K562 (cell line): ENCODE data around the gene VSIG2. TPM values are rescaled to one million over a fixed set of nuclear protein-coding genes. Genes with fewer than 3 reads are reported as not detected.

Experiments used
- ELF1 ChIP-seq: fragments of 200-800 bp; sonication (Bioruptor generic); IDR thresholded peaks from 2 replicates; pipeline ENCODE4 v1.6.1; 2016; ENCODE audit warnings: missing genetic modification characterization, missing compliant biosample characterization
- HEY1 ChIP-seq: fragments of 250-450 bp; sonication (Bioruptor Pico); IDR thresholded peaks from 2 replicates; pipeline ENCODE4 v1.5.0; 2020; ENCODE audit warnings: mild to moderate bottlenecking, moderate library complexity, borderline replicate concordance
- HNRNPUL1 ChIP-seq: fragments of 200-400 bp; formaldehyde crosslinking; IDR thresholded peaks from 2 replicates; pipeline ENCODE4 v1.6.1; 2017; ENCODE audit warnings: low read length
- MIER1 ChIP-seq: fragments of 450-650 bp; IDR thresholded peaks from 2 replicates; pipeline ENCODE4 v1.6.1; 2016; ENCODE audit warnings: antibody characterized with exemption, mild to moderate bottlenecking, low read depth
- SUPT5H ChIP-seq: fragments of 450-650 bp; IDR thresholded peaks from 2 replicates; pipeline ENCODE4 v1.6.1; 2016
- TAF7 ChIP-seq: fragments of 450-650 bp; IDR thresholded peaks from 2 replicates; pipeline ENCODE4 v1.6.1; 2016; ENCODE audit warnings: missing genetic modification characterization, missing compliant biosample characterization
- ZSCAN32 ChIP-seq: fragments of 450-650 bp; formaldehyde crosslinking; IDR thresholded peaks from 2 replicates; pipeline ENCODE4 v1.4.0; 2020; ENCODE audit warnings: mild to moderate bottlenecking, moderate library complexity
- polyA plus RNA-seq, 8 experiments: library from polyadenylated mRNA; depleted of rRNA in 4 of 8; stranded (reverse) in 5 of 8; unstranded in 3 of 8; fragments of >200 nt; fragmentation: Nextera tagmentation in 2 of 8; fragmentation: Illumina TruSeq in 1 of 8; extraction: Ambion mirVana in 2 of 8; extraction: Trizol in 1 of 8; gene quantifications; 2 replicates each; pipeline versions ENCODE4 v1.2.1 to v1.2.3, GENCODE V29; 2011 to 2014; ENCODE audit warnings: inconsistent platforms in 1 of 8, missing spikeins in 1 of 8
- total RNA-seq, 7 experiments: library from RNA; depleted of rRNA in 6 of 7; stranded (reverse); fragments of >200 nt in 6 of 7; fragmentation: Illumina TruSeq in 2 of 7; extraction: Trizol in 2 of 7; gene quantifications; 2 replicates each; pipeline versions ENCODE4 v1.2.1 to v1.2.3, GENCODE V29; 2011 to 2021; ENCODE audit warnings: low replicate concordance in 1 of 7
- TF ChIP-seq, protein P1 (sequence below): sonication (generic); formaldehyde crosslinking; IDR thresholded peaks from 2 replicates; pipeline ENCODE4 v1.9.0; 2022; ENCODE audit warnings: mild to moderate bottlenecking, missing genetic modification reagents
- TF ChIP-seq, protein P2 (sequence below): IDR thresholded peaks from 3 replicates; pipeline ENCODE4 v1.6.1; 2011; ENCODE audit warnings: borderline replicate concordance, mild to moderate bottlenecking, moderate library complexity; ENCODE audit not compliant: insufficient read length; ENCODE audit errors: extremely low read depth

VSIG2 gene
- total and polyA plus RNA-seq, 9 of the 15 experiments (the other 6 are each of a cell fraction or from before 2014, with no cell fraction given): not detected

DNA sequence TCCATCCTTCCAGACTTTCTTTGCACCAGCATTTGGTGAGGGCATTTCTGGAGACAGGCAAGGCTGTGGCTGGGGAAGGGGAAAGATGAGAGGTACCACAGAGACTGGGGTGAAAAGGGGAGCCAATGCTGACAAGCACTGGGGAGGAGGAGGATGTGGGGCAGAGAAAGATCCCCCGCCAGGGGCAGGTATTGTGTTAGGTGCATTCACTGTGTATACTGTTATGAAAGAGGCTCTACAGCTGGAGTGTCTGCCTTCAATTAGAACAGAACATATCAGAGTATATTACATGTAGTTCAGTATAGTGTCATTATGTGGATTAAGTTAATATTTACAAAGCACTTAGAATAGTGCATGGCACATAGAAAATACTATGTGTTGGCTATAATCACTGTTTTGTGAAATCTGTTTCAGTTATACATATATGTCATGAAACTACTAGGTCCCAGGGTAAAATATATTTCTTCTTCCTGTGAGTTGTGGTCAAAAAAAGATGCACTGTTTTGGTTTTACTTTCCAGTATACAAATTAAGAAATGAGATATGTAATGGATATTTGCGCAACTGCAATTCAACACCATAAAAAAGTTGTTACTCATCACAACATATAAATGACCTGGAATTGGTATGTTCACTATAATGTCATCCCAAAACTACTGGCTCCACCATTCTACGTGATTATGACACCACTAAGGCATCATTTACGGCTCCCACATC is 39.7 kb upstream of the VSIG2 start (continued):
- TF ChIP-seq ZSCAN32 (no peak), MIER1 (no peak), ELF1 (tag) (no peak), SUPT5H (no peak), HNRNPUL1 (no peak), TAF7 (tag) (no peak), HEY1 (no peak)
- TF ChIP-seq, protein P1, sequence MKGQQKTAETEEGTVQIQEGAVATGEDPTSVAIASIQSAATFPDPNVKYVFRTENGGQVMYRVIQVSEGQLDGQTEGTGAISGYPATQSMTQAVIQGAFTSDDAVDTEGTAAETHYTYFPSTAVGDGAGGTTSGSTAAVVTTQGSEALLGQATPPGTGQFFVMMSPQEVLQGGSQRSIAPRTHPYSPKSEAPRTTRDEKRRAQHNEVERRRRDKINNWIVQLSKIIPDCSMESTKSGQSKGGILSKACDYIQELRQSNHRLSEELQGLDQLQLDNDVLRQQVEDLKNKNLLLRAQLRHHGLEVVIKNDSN (CRISPR knock-in tag): no peak
- TF ChIP-seq, protein P2, sequence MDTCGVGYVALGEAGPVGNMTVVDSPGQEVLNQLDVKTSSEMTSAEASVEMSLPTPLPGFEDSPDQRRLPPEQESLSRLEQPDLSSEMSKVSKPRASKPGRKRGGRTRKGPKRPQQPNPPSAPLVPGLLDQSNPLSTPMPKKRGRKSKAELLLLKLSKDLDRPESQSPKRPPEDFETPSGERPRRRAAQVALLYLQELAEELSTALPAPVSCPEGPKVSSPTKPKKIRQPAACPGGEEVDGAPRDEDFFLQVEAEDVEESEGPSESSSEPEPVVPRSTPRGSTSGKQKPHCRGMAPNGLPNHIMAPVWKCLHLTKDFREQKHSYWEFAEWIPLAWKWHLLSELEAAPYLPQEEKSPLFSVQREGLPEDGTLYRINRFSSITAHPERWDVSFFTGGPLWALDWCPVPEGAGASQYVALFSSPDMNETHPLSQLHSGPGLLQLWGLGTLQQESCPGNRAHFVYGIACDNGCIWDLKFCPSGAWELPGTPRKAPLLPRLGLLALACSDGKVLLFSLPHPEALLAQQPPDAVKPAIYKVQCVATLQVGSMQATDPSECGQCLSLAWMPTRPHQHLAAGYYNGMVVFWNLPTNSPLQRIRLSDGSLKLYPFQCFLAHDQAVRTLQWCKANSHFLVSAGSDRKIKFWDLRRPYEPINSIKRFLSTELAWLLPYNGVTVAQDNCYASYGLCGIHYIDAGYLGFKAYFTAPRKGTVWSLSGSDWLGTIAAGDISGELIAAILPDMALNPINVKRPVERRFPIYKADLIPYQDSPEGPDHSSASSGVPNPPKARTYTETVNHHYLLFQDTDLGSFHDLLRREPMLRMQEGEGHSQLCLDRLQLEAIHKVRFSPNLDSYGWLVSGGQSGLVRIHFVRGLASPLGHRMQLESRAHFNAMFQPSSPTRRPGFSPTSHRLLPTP: no peak
